ENCODE measurements around the gene RASGRP3.

The RASGRP3 gene

DNA sequence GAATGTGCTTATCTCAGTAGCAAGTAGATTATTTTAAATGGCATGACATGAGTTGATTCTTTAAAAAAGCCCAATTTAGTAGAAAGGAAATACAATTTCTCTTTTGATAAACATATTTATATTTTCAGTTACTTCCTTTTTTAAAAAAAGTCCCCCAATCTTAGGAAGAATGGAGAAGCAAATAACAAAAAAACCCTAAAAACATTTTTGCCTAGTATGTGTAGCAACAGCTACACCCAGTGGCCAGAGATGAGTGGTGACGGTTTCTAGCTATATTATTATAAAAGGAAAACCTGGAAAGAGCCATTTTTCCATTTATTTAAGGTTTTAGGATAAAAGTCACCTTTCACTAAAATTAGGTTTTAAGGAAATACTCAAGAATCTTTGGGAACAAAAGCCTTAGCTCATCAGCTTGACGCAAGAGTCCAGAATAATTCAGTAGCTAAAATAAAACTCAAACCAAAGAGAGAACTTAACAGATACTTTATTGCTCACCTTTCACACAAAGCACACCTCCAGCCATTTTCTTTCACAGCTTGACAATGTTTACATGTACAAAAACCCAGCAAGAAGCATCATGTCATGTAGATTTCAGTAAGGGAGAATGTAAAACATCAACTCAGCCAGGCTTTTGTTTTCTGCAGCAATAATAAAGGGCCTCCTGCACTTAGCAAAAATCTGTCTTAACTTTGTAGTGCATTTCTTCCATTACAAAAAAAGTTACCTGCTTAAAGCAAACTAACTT, 106.9 kb downstream of the RASGRP3 start:
- peak; percentile 70 for DNase-seq

- no peak for DNase-seq
Observed at GRCh38 chr2:33586766-33587165, 110.3 kb downstream of the RASGRP3 start.

DNA sequence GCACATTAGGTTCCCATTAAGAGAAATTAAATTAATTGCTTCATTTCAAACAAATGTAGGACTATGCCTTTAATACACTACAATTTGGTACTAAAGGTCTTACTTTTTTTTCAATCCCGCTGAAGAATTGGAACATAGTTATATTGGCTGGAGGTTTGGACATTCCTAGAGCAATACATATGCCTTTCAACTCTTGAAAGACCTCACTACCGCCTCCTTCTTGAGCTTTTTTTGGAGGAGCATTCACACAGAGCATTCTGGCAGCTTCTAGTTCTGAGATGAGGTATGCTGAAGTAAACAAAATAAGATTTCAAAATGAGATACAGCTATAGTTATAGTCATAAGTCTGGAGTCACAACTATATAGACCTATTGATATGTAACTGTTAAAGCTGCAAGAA, 111.8 kb downstream of the RASGRP3 start:
- DNase-seq, result no peak

DNA sequence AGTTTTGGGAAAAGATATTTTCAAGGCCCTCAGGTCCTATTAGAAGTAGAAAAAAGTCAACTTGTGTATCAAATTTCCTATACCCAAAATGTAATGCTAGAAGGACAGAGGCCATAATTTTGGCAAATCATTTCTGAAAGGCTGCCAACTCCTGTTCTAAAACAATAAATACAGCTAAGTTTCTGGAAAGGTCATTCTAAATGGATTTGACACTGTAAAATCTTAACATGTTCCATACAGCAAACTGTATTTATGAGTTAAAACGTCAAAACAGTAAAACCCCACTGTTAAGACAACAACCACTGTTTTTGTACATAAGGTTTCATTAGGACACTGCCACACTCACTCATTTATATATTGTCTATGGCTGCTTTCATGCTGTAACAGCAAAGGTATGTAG, 113.0 kb downstream of the RASGRP3 start:
- peak; percentile 52 for DNase-seq

- no peak for DNase-seq
Observed at GRCh38 chr2:33595385-33595784, 118.9 kb downstream of the RASGRP3 start.

- no peak for DNase-seq
Observed at GRCh38 chr2:33597026-33597425, 120.6 kb downstream of the RASGRP3 start.

- DNase-seq, result no peak
Observed at GRCh38 chr2:33598561-33599174, 122.2 kb downstream of the RASGRP3 start.

DNA sequence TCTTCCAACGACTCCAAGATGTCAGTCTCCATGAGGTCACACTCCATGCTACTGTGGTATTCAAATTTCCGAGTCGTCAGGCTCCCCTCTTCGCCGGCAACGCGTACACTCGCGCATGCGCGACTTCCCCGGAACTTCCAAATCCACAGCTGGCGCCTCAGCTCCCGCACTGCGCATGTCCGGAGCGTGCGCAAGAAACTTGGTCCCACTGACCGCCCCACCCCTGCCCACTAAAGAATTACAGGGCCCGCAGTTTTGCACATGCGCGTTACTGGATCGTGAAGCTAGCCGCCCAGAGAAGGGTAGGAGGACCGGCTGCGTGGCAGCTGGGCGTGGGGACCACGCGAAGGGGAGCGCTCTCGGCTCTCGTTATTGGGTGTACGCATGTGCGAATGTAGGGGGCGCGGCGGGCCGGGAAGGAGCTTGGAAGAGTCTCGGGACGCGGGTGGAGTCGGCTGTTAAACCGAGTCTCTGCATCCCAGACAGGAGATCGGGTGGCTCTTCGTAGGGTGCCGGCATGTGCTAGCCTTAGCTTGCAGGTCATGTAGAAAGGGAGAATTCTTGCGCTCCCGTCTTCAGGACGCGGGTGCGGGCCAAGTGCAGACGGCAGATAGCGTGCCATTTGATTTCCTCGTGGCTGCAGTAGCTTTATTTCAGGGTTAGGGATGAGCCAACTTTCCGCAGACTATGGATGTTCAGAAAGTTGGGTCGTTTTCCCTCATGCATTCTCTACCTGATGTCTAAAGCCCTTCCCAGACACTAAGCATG, 122.9 kb downstream of the RASGRP3 start, which contains the start of gene FAM98A:
Gene FAM98A (minus strand): TSS at position 125 of the 768 bp plus-strand sequence. CDS start 78 bp downstream, at position 47.
- DNase-seq, result peak; percentile 100

- no peak for DNase-seq
Observed at GRCh38 chr2:33599943-33600192, 123.4 kb downstream of the RASGRP3 start.

DNA sequence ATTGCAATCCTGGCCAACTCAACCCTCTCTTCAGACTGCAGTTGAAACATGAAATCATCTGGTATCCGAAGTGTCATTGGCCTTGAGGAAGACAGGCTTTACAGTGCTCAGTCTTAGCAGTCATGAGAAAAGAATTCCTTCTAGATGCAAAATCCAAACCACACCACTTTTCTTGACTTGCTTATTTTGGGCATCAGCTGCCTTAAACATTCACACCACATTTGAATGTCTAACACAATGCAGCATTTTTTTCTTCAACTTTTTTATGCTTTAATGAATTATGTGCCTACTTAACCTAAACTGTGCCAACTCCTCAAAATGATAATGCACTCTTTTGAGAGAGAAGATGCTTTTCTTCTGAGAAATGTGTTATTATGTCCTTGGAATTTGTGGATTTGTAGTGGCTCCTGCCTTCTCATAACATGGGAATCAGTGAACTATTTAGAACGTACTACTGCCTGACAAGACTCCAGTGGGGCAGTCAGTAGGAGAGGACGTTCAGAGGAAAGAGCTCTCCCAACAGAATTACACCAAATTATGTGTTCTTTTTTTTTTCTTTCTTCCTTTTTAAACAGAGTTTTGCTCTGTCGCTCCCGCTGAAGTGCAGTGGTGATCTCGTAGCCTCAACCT, 125.9 kb downstream of the RASGRP3 start:
- DNase-seq, result no peak

- DNase-seq, result no peak
Observed at GRCh38 chr2:33603416-33603815, 127.0 kb downstream of the RASGRP3 start.

DNA sequence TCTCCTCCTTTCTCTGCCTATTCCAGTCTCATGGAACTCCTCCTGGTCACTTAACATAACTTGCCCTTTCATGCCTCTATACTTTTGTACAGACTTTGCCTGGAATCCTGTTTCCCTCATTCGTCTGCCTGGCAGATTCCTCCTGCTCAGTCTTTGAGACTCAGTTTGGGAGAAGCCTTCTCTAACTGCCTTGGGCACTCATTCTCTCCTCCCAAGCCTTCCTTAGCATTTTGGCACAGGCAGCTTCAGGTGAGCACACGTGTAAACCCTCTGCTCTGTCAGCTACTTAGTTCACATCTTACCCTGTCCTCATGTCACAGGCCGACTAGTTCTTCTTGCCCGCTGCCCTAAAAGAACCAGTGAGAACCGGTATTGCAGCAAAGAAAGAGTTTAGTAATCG, 128.6 kb downstream of the RASGRP3 start:
- no peak for DNase-seq

GRCh38 chr2:33606100-33606499, 129.7 kb downstream of the RASGRP3 start:
- DNase-seq, result no peak

GRCh38 chr2:33606622-33607021, 130.2 kb downstream of the RASGRP3 start:
- no peak for DNase-seq

DNA sequence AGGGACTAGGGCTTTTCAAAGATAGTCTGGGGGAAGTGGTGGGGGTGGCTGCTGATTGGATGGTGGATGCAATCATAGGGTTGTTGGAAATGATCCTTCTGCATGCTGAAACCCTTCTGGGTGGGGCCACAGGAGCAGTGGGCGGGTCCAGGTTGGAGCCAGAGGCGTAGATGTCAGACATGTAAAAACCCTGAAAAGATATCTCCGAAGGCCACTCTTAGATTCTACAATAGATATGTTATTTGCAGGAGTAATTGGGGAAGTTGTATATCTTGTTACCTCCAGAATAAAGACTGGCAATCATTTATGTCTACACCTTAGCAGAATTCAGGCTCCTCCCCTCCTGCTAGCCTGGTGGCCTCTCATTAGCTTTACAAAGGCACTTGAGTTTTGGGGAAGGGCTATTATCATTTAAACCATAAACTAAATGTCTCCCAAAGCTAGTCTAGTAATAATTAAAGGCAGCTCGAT, 130.8 kb downstream of the RASGRP3 start:
- DNase-seq, result no peak

GRCh38 chr2:33607905-33608304, 131.5 kb downstream of the RASGRP3 start:
- peak; percentile 10 for DNase-seq

GRCh38 chr2:33614190-33614589, 137.7 kb downstream of the RASGRP3 start:
- no peak for DNase-seq
